K562 (cell line): ENCODE measurements around the gene TMEM185B. TPM values are rescaled to one million over a fixed set of nuclear protein-coding genes. Genes with fewer than 3 reads are reported as not detected.

Source experiments
- ATAC-seq: fragments of 200-7000 bp; cut with Tn5 transposase; 3 replicates; pipeline ENCODE4 v1.9.1; 2020; ENCODE audit warnings: moderate library complexity
- BruUV-seq: library from RNA; stranded (reverse); fragments of 400-500 nt; replicated peaks from 2 replicates; lab custom pipeline; 2021; lab: Mats Ljungman, UMichigan
- CTCF ChIA-PET: fragments of 300-600 bp; formaldehyde crosslinking; extraction: SDS; loops from one replicate; lab custom pipeline; 2021; ENCODE audit warnings: low intra/inter-chr PET ratio; lab: Yijun Ruan, JAX
- POLR2A ChIA-PET: fragments of 300-600, 350-650 bp; sonication (Branson Sonifier 250); formaldehyde crosslinking; extraction: SDS; loops from one replicate; lab custom pipeline; 2021; ENCODE audit warnings: antibody characterized with exemption, inconsistent platforms; lab: Yijun Ruan, JAX
- DNase-seq, 4 experiments: peaks; one replicate each; pipeline versions ENCODE4 v3.0.0 to v3.0.0-alpha.2; 2011 to 2018; ENCODE audit warnings: low spot score in 3 of 4, mixed read lengths in 3 of 4; ENCODE audit errors: extremely low read depth in 1 of 4
- FAIRE-seq: peaks from 2 replicates; lab custom pipeline; 2011; peaks lifted over from hg19 to GRCh38; lab: Jason Lieb, UNC
- H2AFZ ChIP-seq: 2 replicates; pipeline ENCODE4 v1.6.0; 2011; ENCODE audit warnings: low read depth, low read length, control low read depth, inconsistent platforms
- H3K27ac ChIP-seq: fragments of 200-600 bp; 3 replicates; pipeline ENCODE4 v1.8.0; 2011; ENCODE audit warnings: low read depth, mild to moderate bottlenecking, control low read depth, inconsistent platforms, low read length, moderate library complexity, mixed read lengths; ENCODE audit errors: extremely low read depth
- H3K27me3 ChIP-seq, 2 experiments: fragments of 300-600 bp in 1 of 2; 2 replicates in 1 of 2; 3 replicates in 1 of 2; pipeline versions ENCODE4 v1.6.0 to v1.8.0; 2011; ENCODE audit warnings: inconsistent platforms in 2 of 2, low read length in 2 of 2, mild to moderate bottlenecking in 1 of 2, mixed read lengths in 1 of 2, moderate library complexity in 1 of 2; ENCODE audit not compliant: control insufficient read depth in 2 of 2, insufficient read depth in 2 of 2
- H3K36me3 ChIP-seq: fragments of 300-600 bp; 3 replicates; pipeline ENCODE4 v1.8.0; 2011; ENCODE audit warnings: mild to moderate bottlenecking, low read length, inconsistent platforms; ENCODE audit not compliant: control insufficient read depth, insufficient read depth
- H3K4me1 ChIP-seq, 2 experiments: fragments of 200-600 bp in 1 of 2; replicated peaks in 1 of 2; 2 replicates in 1 of 2; 3 replicates in 1 of 2; pipeline versions ENCODE4 v1.5.1 to v1.8.0; 2011; ENCODE audit warnings: inconsistent platforms in 2 of 2, low read length in 2 of 2, mild to moderate bottlenecking in 1 of 2, mixed read lengths in 1 of 2, moderate library complexity in 1 of 2; ENCODE audit not compliant: control insufficient read depth in 2 of 2, insufficient read depth in 2 of 2
- H3K4me2 ChIP-seq: 2 replicates; pipeline ENCODE4 v1.6.1; 2011; ENCODE audit warnings: low read length, control low read depth, inconsistent platforms, mixed read lengths; ENCODE audit not compliant: insufficient read depth
- H3K4me3 ChIP-seq: fragments of 200-600 bp; sonication (generic), shearing (Covaris generic); 2 replicates; pipeline ENCODE4 v1.5.1; 2016; ENCODE audit warnings: control low read depth, inconsistent platforms
- H3K79me2 ChIP-seq: fragments of 200-600 bp; 3 replicates; pipeline ENCODE4 v1.8.0; 2011; ENCODE audit warnings: low read length, inconsistent platforms; ENCODE audit not compliant: control insufficient read depth, insufficient read depth
- H3K9ac ChIP-seq, 2 experiments: 2 replicates each; pipeline versions ENCODE4 v1.6.0 to v1.6.1; 2011; ENCODE audit warnings: low read depth in 2 of 2, low read length in 2 of 2, control low read depth in 1 of 2, inconsistent platforms in 1 of 2, mild to moderate bottlenecking in 1 of 2, mixed read lengths in 1 of 2; ENCODE audit not compliant: insufficient read depth in 1 of 2
- H3K9me1 ChIP-seq: one replicate; pipeline ENCODE4 v1.6.0; 2011; ENCODE audit warnings: inconsistent platforms, mild to moderate bottlenecking, low read length, moderate library complexity; ENCODE audit not compliant: control insufficient read depth, insufficient read depth
- H3K9me3 ChIP-seq: replicated peaks from 2 replicates; pipeline ENCODE4 v1.5.1; 2011; ENCODE audit warnings: low read depth, low read length, inconsistent platforms; ENCODE audit not compliant: control insufficient read depth, insufficient read depth
- H4K20me1 ChIP-seq: replicated peaks from 2 replicates; pipeline ENCODE4 v1.6.1; 2011; ENCODE audit warnings: low read length, inconsistent platforms, mixed read lengths; ENCODE audit not compliant: control insufficient read depth, insufficient read depth
- ATF4 ChIP-seq: fragments of 450-650 bp; formaldehyde crosslinking; IDR thresholded peaks from 2 replicates; pipeline ENCODE4 v1.4.0; 2022; ENCODE audit warnings: mild to moderate bottlenecking, moderate library complexity
- FOS ChIP-seq: IDR thresholded peaks from 3 replicates; pipeline ENCODE4 v1.6.1; 2011; ENCODE audit not compliant: insufficient read length; ENCODE audit errors: extremely low read depth
- FOXM1 ChIP-seq, 2 experiments: fragments of 450-650 bp in 1 of 2; sonication (generic) in 1 of 2; formaldehyde crosslinking in 1 of 2; IDR thresholded peaks; 2 replicates each; pipeline versions ENCODE4 v1.6.1 to v1.9.0; 2017 to 2022; ENCODE audit warnings: low read depth in 2 of 2, mild to moderate bottlenecking in 2 of 2, missing genetic modification reagents in 1 of 2, moderate library complexity in 1 of 2
- MAFK ChIP-seq: IDR thresholded peaks from 2 replicates; pipeline ENCODE4 v1.6.1; 2011; ENCODE audit warnings: low read length, improper control_type of control experiment
- PREB ChIP-seq: sonication (generic); formaldehyde crosslinking; IDR thresholded peaks from 2 replicates; pipeline ENCODE4 v1.8.1; 2023; ENCODE audit warnings: mild to moderate bottlenecking, missing genetic modification reagents
- SAFB2 ChIP-seq: fragments of 200-400 bp; formaldehyde crosslinking; IDR thresholded peaks from 2 replicates; pipeline ENCODE4 v1.6.1; 2018; ENCODE audit warnings: borderline replicate concordance, low read length, low read depth, moderate library complexity; ENCODE audit not compliant: severe bottlenecking
- SREBF2 ChIP-seq: sonication (generic); formaldehyde crosslinking; IDR thresholded peaks from 2 replicates; pipeline ENCODE4 v1.4.0; 2020; ENCODE audit warnings: mild to moderate bottlenecking, missing genetic modification reagents
- TRIM24 ChIP-seq, 2 experiments: fragments of 450-650 bp; IDR thresholded peaks; 2 replicates each; pipeline ENCODE4 v1.6.1; 2016
- TRIM28 ChIP-seq: fragments of 450-650 bp; IDR thresholded peaks from 2 replicates; pipeline ENCODE4 v1.6.1; 2017
- XRCC4 ChIP-seq: IDR thresholded peaks from one replicate; pipeline ENCODE4 v1.6.1; 2011; ENCODE audit not compliant: insufficient read depth, insufficient read length; ENCODE audit errors: extremely low read depth
- ZNF318 ChIP-seq, 2 experiments: fragments of 450-650 bp; IDR thresholded peaks; 2 replicates each; pipeline ENCODE4 v1.6.1; 2016; ENCODE audit warnings: mild to moderate bottlenecking in 2 of 2, borderline replicate concordance in 1 of 2, low read depth in 1 of 2, moderate library complexity in 1 of 2
- ZNF511 ChIP-seq: sonication (generic); formaldehyde crosslinking; IDR thresholded peaks from 2 replicates; pipeline ENCODE4 v1.8.0; 2022; ENCODE audit warnings: mild to moderate bottlenecking, missing genetic modification reagents
- WGBS: fragments of 100-300 bp; shearing (Covaris generic); methylation state at CpG from one replicate; pipeline ENCODE4 v1.1.6; 2016; ENCODE audit warnings: low coverage, mixed read lengths; ENCODE audit not compliant: insufficient coverage; ENCODE audit errors: missing lambda C conversion rate; 5-methylcytosine and 5-hydroxymethylcytosine counted together
- in situ Hi-C: fragments of 300-500 bp; cut with MboI; formaldehyde crosslinking; loops from 4 replicates; pipeline ENCODE4 v1.15.0; 2018; ENCODE audit warnings: inconsistent platforms, mixed read lengths
- intact Hi-C: fragments of 100-400 bp; cut with micrococcal nuclease; formaldehyde crosslinking; loops from 2 replicates; pipeline ENCODE4 v1.14.2; 2022
- polyA plus RNA-seq, 8 experiments: library from polyadenylated mRNA; depleted of rRNA in 4 of 8; stranded (reverse) in 5 of 8; unstranded in 3 of 8; fragments of >200 nt; fragmentation: Nextera tagmentation in 2 of 8; fragmentation: Illumina TruSeq in 1 of 8; extraction: Ambion mirVana in 2 of 8; extraction: Trizol in 1 of 8; gene quantifications; 2 replicates each; pipeline versions ENCODE4 v1.2.1 to v1.2.3, GENCODE V29; 2011 to 2014; ENCODE audit warnings: inconsistent platforms in 1 of 8, missing spikeins in 1 of 8
- total RNA-seq, 7 experiments: library from RNA; depleted of rRNA in 6 of 7; stranded (reverse); fragments of >200 nt in 6 of 7; fragmentation: Illumina TruSeq in 2 of 7; extraction: Trizol in 2 of 7; gene quantifications; 2 replicates each; pipeline versions ENCODE4 v1.2.1 to v1.2.3, GENCODE V29; 2011 to 2021; ENCODE audit warnings: low replicate concordance in 1 of 7

The TMEM185B gene
- total and polyA plus RNA-seq, 9 of the 15 experiments (the other 6 are each of a cell fraction or from before 2014, with no cell fraction given) = 2.9 to 28.2 (median 11.5) TPM

- Histone ChIP-seq H2AFZ (no peak overlapping the region), H4K20me1 (no peaks in the 10 kb centered on the region), H3K27ac (no peak overlapping the region), H3K4me1 (peaks cover 0 to 5% of the 10 kb centered on the region in 2 experiments; a peak in 3 of 5 replicates), H3K4me3 (no peak overlapping the region), H3K9me1 (peaks cover 3% of the 10 kb centered on the region), H3K36me3 (no peaks in the 10 kb centered on the region), H3K79me2 (no peaks in the 10 kb centered on the region), H3K4me2 (no peak overlapping the region), H3K9ac (no peak overlapping the region), H3K27me3 (peaks cover 0 to 4% of the 10 kb centered on the region in 2 experiments; a peak in 1 of 5 replicates), H3K9me3 (no peaks in the 10 kb centered on the region)
- DNase-seq (no peak), ATAC-seq (no peak), FAIRE-seq (no peak)
- in situ Hi-C loops = no loop called here
- WGBS = 54% methylated on average over 3 of the region's 3 CpGs
- ChIA-PET POLR2A (no interaction called here), CTCF (no interaction called here)
- intact Hi-C loops = no loop called here
- BruUV-seq = no TSS peak
- TF ChIP-seq ZNF511 (CRISPR knock-in tag) (no peak), TRIM24 (IDR thresholded peaks at IDR 0.05) (no peak), XRCC4 (no peak), FOXM1 (IDR thresholded peaks at IDR 0.05; ENCODE audit: low read depth) (no peak), FOXM1 (CRISPR knock-in tag; IDR thresholded peaks at IDR 0.05; ENCODE audit: low read depth) (no peak), TRIM28 (no peak), PREB (CRISPR knock-in tag) (no peak), FOS (no peak), ATF4 (CRISPR knock-in tag) (no peak), MAFK (no peak), SAFB2 (no peak), SREBF2 (CRISPR knock-in tag) (no peak), ZNF318 (IDR thresholded peaks at IDR 0.05; ENCODE audit: borderline replicate concordance in 1 of 2, low read depth in 1 of 2) (no peak)
These were observed 43.1 kb downstream of the TMEM185B start for GRCh38 chr2:120180066-120180465.
